ENCODE measurements around the gene COASY. TPM values are rescaled to one million over a fixed set of nuclear protein-coding genes. Genes with fewer than 3 reads are reported as not detected.

COASY gene
- total RNA-seq, 1 donor from 2014 or later: 10.9 TPM

DNA sequence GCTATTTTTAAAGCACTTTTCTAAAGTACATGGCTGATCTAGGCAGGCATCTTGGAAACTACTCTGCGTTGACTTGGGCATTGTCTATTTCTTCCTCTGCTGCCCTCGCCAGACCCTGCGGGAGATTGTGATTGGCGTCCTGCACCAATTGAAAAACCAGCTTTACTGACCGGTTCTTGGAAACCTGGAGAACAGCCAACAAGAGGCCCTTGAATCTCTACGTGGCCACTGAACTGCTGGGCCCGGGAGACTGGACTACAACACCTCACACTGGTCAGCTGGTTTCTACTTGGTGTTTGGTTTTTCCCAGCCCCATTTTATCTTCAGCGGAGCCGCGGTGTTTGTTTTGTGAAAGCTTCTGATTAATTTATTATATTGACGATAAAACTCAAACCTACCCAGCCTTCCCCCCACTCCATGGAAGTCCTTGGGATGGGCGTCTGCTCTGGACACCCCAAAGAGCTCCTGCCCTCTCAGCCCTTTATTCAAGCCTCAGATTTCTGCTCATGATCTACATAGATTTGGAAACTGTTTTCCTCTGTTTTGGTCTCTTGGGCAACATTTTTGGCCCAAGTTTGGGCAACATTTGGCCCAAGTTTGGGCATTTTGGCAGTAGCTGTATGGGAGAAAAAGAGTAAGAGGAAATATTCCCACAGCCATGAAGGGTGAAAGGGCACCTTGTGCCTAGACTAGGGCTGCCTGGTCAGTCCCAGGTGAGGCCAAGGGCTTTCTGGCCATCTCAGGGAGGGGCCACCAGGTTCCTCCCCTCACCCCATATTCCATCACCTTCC lies 9.7 kb downstream of the COASY start:
- DNase-seq (ENCODE audit: low spot score in 2 of 2): no peak
- Histone ChIP-seq H3K27me3 (no peaks in the 10 kb centered on the region), H3K9me3 (no peaks in the 10 kb centered on the region), H3K27ac (no peak overlapping the region), H3K36me3 (peaks cover 45 to 65% of the 10 kb centered on the region in 2 donors), H3K4me1 (peaks cover 0 to 6% of the 10 kb centered on the region in 2 donors), H3K4me3 (no peak overlapping the region)
- TF ChIP-seq, protein P1, sequence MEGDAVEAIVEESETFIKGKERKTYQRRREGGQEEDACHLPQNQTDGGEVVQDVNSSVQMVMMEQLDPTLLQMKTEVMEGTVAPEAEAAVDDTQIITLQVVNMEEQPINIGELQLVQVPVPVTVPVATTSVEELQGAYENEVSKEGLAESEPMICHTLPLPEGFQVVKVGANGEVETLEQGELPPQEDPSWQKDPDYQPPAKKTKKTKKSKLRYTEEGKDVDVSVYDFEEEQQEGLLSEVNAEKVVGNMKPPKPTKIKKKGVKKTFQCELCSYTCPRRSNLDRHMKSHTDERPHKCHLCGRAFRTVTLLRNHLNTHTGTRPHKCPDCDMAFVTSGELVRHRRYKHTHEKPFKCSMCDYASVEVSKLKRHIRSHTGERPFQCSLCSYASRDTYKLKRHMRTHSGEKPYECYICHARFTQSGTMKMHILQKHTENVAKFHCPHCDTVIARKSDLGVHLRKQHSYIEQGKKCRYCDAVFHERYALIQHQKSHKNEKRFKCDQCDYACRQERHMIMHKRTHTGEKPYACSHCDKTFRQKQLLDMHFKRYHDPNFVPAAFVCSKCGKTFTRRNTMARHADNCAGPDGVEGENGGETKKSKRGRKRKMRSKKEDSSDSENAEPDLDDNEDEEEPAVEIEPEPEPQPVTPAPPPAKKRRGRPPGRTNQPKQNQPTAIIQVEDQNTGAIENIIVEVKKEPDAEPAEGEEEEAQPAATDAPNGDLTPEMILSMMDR (IDR thresholded peaks at IDR 0.05): no peak
- intact Hi-C loops (cut with DNase I): loop anchor here (10.0 kb wide), 1 partner anchor 253 kb away; the partner anchor contains the start of gene BECN1

GRCh38 chr17:42573095-42573494 lies 11.1 kb downstream of the COASY start:
- intact Hi-C loops (cut with DNase I): loop anchor here (10.0 kb wide), 1 partner anchor 252 kb away; the partner anchor contains the start of gene BECN1
- TF ChIP-seq, protein P1 (IDR thresholded peaks at IDR 0.05): no peak
- no peak overlapping the region for H3K27ac ChIP-seq

DNA sequence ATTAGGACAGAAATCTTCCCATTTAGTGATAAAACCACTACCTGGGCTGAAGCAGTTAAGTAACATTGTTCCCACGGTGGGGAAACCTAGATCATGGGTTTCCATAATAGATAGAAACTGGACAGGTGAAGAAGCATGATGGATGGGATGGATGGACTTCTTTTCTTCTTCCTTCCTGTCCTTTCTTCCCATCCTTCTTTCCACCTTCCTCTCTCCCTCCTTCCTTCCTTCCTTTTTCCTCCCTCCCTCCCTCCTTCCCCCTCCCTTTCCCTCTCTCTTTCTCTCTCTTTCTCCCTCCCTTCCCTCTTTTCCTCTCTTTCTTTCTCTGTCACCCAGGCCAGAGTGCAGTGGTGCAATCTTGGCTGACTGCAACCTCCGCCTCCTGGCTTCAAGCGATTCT lies 12.5 kb downstream of the COASY start:
- no peaks in the 10 kb centered on the region for H3K27me3 ChIP-seq
- DNase-seq (ENCODE audit: low spot score in 2 of 2): no peak
- H3K4me1 ChIP-seq: peaks cover 5 to 12% of the 10 kb centered on the region in 2 donors
- peaks cover 38 to 55% of the 10 kb centered on the region in 2 donors for H3K36me3 ChIP-seq
- H3K9me3 ChIP-seq: no peaks in the 10 kb centered on the region
- intact Hi-C loops (cut with DNase I): loop anchor here (10.0 kb wide), 1 partner anchor 250 kb away; the partner anchor contains the start of gene BECN1
- no peak overlapping the region for H3K4me3 ChIP-seq
- TF ChIP-seq, protein P1 (IDR thresholded peaks at IDR 0.05): no peak
- no peak overlapping the region for H3K27ac ChIP-seq

More at GRCh38 chr17:42573095-42573494, 11.1 kb downstream of the COASY start:
- H3K27me3 ChIP-seq: no peaks in the 10 kb centered on the region
- peaks cover 45 to 65% of the 10 kb centered on the region in 2 donors for H3K36me3 ChIP-seq
- no peak for DNase-seq (ENCODE audit: low spot score in 2 of 2)
- H3K4me1 ChIP-seq: peaks cover 5 to 8% of the 10 kb centered on the region in 2 donors
- no peak overlapping the region for H3K4me3 ChIP-seq
- H3K9me3 ChIP-seq: no peaks in the 10 kb centered on the region

- H3K27me3 ChIP-seq: no peaks in the 10 kb centered on the region
- H3K4me3 ChIP-seq: peak overlapping the region; percentile 68 to 76
- TF ChIP-seq, protein P1 (IDR thresholded peaks at IDR 0.05): no peak
- H3K27ac ChIP-seq: peak overlapping the region; percentile 68 to 78
- intact Hi-C loops (cut with DNase I): loop anchor here (2.0 to 10.0 kb wide), 3 partner anchors 22 to 248 kb away; partner anchors contain the start of genes BECN1 and NAGLU
- peaks cover 36 to 53% of the 10 kb centered on the region in 2 donors for H3K36me3 ChIP-seq
- H3K4me1 ChIP-seq: peaks cover 5 to 12% of the 10 kb centered on the region in 2 donors
- no peaks in the 10 kb centered on the region for H3K9me3 ChIP-seq
- no peak for DNase-seq (ENCODE audit: low spot score in 2 of 2)
These were observed 15.2 kb downstream of the COASY start for GRCh38 chr17:42577140-42577531.

GRCh38 chr17:42577532-42578281 lies 15.8 kb downstream of the COASY start, which contains the start of gene PSMC3IP:
TSS of gene PSMC3IP (minus strand) at chr17:42577729. CDS start at chr17:42577686, 43 bp downstream.
- H3K9me3 ChIP-seq: no peaks in the 10 kb centered on the region
- peak within 1 kb of the TSS; percentile 68 to 76 for H3K4me3 ChIP-seq
- TF ChIP-seq, protein P1 (IDR thresholded peaks at IDR 0.05): peak in 1 of 3 experiments; percentile 22
- peak; percentile 84 to 97 for DNase-seq (ENCODE audit: low spot score in 2 of 2)
- intact Hi-C loops (cut with DNase I): loop anchor here (1.0 to 10.0 kb wide), 5 partner anchors 23 to 247 kb away; partner anchors contain the start of genes BECN1 and NAGLU
- H3K4me1 ChIP-seq: peaks cover 5 to 12% of the 10 kb centered on the region in 2 donors
- no peaks in the 10 kb centered on the region for H3K27me3 ChIP-seq
- H3K36me3 ChIP-seq: peaks cover 36 to 53% of the 10 kb centered on the region in 2 donors
- peak within 1 kb of the TSS; percentile 78 to 83 for H3K27ac ChIP-seq

Measured in ascending aorta (tissue), 2 donors.